Stimulated activated CD8-positive, alpha-beta memory T cell treated with anti-CD3 and anti-CD28 coated beads, Interleukin-7, amount 100 ng/mL, for 48 hours (primary cell): ENCODE data around the gene PSD2.

Experiments
- DNase-seq, 2 donors: peaks; one replicate each; pipeline ENCODE4 v3.0.0-alpha.2; 2020; ENCODE audit warnings: low read depth in 1 of 2; ENCODE audit errors: extremely low read depth in 1 of 2

Gene PSD2

DNA sequence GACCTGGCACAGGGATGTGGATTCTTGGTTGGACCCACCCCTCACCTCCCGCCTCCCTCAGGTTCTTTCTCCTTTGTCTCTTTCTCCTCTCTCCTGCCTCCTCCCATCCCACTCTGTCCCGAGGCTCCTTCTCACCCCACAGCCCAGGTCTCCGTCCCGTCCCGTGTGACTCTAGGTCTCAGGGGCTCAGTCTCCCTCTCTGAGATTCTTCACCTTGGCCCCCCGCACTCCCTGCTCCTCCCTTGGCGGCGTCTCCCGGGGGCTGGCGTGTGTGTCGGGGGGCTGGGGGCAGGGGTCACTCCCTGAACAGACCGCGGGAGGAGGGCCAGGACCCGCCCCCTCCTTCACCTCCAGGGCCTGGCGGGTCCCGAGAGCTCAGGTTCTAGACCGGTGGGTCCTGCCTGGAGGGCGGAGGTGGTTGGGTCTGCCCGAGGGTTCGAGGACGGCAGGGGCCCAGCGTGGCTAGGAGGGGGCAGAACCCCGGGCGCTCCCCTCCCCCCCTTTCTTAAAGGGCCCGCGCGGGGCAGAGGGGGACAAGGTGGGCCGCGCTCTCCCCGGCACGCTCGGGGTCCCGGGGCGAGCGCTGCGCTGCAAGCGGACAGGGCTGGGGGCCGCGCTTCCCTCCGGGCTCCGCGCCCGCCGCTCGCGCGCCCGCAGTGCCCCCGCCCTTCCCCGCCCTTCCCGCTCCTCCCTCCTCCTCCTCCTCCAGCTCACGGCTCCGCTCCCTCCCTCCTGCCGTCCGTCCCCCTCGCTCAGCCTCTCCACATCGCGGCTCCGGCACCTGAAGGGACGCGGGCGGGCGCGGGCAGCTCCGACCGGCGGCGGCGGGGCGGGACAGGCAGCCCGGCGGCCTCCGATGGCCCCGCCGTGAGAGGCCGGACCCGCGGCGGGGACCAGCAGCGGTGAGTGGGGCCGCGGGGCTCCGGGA is at the start of gene PSD2:
PSD2 (plus strand) TSS at position 735 of the 928 bp plus-strand sequence. CDS start 13,633 bp downstream, outside the sequence.
- no peak for DNase-seq

DNA sequence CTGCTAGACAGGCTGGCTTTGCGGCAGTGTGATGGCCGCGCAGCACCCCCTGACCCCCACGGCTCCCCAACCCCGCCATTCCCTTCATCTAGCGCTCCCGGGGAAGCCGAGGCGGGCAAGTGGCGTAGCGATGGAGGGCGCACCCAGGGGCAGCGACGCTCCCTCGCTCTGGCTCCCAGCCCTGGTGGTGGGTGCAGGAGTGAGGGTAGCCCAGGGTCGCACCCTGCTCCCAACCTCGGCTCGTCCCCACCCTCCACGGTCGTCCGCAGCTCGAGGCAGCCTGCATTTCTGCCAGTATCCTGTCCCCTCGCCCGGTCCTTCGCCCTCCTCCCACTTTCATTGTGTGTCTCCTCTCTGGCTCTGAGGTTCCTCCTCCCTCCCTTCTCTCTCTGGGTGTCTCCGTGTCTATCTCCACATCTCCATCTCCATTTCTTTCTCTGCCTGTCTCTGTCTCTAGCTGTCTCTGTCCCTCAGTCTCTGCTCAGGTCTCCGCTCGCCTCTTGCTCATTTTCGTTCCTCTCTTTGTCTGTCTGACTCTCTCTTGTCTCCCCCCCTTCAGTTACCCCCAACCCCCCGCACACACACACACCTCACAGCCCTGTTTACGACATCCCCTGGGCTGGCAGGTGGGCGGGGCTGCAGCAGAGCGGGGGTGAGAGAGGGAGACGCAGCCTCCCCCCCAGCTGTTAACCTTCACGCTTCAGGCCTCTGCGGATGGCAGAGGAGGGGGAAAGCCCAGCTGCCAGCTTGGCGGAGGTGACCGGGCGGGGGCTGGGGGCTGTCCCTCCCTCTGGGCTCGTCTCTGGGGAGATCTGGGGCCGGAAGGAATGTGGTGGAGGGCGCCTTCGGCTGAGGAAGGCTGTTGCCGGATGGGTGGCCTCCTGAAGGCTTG is 48.7 kb upstream of the PSD2 start:
- peak; percentile 62 to 69 for DNase-seq

DNA sequence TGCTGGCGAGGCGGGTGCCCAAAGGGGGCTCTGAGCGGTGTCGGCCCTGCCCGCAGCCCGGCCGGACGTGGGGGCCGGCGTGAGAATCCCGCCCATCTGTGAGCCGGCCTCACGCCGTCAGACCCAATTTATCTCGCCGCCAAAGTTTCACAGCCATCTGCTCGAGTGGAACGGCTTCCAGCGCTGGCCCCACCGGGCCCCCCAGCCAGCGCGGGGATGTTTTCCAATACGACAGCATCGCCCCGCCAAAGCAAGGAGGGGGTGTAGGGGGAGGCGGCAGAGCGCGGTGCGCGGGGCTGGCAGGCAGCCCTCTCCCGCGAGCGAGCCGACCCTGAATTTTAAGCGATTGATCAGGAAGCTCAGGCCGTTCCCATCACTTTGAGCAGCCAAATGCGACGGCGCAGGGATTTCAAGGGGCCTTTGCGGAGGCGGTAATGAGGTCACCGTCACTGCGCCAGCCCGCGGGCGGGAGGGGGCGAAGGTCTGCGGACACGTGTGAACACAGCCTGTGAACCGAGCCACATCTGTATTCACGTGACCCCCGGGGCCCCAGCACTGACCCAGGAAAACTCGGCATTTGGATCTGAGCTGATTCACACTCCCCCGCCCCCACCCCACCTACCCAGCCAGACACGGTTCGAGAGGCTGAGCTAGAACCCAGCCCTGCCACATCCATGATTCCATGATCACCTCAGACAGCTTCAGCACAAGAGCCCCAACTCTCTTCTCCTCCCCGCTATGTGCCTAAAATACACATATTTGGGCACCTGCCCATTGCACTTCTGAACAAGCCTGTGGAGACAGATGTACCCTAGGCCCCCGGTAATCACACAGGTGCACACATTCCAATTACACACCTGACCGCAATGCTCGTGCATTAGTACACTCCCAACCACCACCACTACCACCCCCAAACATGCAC is 47.8 kb upstream of the PSD2 start:
- DNase-seq = peak; percentile 48

DNA sequence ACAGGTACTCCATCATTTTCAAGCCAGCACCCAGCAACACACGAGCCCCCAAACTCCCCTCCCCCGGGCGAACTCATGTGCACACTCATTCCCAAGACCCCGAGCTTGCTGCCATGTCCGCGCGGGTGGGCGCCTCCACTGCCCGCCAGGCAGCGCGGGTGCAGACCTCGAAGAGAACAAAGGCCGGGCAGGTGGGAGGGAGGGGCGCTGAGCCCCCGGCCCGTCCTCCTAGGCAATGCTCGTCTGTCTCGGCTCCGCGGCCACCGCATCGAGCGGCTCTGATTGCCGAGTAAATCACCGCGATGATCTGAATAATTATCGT is 47.1 kb upstream of the PSD2 start:
- DNase-seq = no peak

DNA sequence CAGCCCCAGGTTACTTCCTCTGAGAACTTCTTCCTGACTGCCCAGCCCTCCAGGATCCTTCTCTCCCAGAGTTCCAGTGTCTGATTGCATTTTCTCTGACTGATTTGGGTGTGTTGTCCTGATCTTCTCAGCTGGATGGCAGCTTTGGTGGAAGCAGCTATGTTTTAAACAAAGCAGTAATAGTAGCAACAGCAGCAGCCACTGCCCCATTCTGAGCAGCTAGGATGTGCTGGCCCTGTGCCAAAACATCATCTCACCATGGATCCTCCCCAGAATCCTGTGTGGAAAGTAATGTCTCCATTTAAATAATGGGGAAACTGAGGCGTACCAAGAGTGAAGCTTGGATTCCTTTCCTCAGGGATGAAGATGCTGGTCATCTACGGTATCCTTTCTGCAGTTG is 46.4 kb upstream of the PSD2 start:
- no peak for DNase-seq

DNA sequence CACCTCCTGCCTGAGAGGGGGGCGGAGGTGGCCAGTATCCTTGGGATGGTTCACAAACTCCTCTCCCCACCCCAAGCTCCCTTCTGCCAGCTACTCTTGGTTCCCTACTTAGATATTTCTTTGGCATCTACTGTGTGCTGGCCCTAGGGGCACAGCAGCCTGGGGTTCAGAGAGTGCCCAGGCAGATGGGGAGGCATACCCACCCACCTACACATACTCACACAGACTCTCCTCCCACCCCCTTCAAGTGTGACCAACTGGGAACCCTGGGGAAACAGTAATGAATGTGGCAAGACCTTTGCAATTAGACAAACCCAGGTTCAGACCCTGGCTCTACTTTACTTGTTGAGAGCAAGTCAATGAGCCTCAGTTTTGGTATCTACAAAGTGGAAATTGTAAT is 44.4 kb upstream of the PSD2 start:
- no peak for DNase-seq

DNA sequence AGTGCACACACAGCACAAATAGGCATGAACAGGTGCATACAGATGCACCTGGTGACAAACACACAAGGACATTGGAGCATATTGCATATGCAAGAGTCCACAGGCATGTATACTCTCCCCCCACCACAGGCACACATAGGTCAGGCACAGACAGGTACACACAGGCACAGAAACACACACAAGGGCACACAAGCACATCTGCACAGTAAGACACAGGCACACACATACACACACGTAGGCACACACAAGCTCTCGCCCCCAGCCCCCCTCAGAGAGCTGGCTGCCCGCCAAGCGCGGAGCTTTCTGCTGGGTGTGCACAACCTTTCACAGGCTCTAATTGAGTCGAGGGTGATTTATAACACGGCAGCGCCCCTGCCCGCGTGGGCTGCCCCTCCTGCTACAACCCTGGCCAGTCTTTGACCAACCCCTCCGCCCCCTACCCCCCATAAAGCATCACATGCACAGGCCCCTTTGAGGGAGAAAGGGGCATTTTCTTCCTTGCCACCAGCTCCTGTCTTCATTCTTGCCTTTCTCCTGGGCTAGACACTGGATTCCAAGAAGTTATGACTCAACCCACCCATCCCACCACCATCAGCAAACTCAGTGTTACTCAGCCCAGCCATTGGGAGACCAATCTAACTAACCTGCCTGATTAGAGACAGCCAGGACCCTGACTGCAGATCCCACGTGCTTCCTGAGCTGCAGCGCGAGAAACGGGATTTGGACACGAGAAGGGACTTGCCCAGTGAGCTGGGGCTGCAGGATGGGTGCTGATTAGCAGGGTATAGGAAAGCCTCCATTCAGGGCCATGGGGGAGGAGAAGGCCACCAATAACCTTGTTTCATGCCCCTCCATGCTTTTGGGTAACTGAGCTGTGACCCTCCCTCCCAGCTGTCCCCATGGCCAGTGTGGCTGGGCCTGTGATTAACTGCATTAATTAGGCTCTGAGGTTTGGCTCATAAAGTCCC is 42.8 kb upstream of the PSD2 start:
- DNase-seq = no peak

DNA sequence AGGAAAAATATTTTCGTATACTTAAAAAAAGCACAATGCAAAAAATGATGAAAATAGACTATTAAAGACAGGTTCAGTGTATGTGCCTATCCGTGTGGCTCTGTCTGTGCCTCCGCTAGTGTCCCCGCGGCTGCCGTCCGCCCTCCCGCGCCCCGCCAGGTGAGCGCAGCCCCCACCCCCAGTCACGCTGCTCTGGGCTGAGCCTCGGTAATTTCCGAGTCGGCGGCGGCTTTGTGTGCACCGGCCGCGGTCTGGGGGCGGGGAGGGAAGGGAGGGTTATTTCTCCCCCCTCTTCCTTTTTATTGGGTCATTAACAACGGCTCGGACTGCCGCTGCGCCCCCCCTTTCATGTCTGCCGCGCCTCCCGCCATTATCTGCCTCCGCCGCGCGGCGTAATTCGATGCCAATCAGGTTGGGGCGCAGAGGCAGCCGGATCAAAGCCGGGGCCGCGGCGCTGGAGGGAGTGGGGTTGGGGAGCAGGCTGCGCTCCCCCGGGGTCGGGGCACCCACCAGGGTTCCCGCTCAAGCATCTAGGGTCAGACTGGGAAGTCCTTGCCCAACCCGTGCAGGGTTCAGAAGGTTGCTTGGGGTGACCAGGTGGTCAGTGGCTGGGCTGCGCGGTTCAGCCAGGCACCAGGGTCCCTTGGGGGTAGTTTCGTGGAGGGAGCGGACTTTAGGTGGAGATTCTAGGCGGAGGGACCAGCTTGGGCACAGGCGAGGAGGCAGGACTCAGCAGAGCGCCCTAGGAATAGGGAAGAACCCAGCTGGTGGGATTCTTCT is 39.5 kb upstream of the PSD2 start:
- no peak for DNase-seq

DNA sequence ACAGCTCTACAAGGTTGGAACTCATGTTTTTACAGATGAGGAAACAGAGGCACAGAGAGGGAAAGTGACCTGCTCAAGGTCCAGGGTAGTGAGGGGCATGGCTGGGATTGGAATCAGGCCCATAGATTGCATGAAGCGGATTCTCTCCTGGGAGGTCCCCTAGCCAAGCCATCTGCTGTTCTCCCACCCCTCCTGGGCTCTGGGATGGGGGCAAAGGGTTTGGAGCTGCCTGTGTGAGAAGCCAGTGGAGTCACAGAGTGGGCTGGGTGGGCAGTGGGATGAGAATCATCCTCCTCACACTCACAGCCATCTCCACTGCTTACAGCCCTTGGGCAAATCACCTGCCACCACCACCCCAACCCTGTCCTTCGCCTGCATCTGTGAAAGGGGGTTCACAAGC is 38.6 kb upstream of the PSD2 start:
- no peak for DNase-seq

DNA sequence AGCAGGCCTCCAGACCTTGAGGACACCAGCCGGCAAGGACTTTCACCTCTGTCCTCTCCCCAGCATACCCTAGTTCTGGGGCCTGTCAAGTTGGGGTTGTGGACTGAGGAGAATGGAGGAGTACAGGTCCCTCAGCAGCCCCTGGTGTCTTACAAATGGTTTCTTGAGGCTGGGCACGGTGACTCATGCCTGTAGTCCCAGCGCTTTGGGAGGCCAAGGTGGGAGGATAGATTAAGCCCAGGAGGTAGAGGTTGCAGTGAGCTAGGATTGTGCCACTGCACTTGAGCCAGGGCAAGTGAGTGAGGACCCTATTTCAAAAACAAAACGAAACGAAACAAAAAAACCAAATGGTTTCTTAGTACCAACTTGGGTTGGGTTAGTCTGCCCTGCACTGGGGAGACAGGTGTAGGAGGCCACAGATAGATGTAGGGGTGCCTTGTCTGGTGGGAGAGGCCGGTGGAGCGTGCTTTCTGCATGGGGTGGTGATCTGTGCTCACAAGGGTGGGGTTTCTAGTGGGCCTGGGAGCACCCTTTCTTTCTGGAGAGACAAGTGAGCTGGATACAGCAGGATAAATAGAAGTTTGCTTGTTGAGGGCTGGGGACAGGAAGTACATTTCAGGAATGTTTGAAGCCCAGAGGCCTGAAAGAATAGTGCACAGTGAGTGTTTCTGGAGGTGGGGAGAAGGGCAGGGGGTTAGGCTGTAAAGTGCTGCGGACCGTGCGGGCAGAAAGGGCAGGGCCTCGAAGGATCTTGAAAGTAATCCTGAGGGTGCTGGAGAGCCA is 37.7 kb upstream of the PSD2 start:
- DNase-seq = no peak

DNA sequence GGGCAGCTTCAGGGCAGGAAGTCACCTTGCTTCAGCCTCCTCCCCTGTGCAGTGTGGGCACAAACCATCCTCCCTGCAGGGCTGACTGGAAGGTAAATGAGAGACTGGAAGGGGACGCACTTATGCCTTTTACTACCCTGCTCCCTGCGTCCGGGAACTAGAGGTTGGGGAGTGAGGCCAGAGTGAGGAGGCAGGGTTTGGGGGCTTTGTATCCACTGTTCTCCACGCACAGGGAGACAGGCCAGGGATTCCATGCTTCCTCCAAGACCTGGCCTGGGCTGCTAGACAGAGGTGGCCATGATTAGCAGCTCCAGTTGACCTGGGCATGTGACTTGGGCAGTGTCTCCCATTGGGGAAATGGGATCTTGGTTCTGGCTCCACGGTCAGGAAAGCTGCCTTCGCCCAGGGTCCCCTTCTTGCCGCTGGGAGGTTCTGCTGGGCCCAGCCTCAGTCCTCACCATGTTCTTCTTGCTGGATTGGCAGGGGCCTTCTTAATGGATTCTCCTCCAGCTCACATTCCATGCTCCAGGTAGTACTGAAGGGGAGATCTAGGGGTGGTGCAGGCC is 37.0 kb upstream of the PSD2 start:
- DNase-seq = no peak

DNA sequence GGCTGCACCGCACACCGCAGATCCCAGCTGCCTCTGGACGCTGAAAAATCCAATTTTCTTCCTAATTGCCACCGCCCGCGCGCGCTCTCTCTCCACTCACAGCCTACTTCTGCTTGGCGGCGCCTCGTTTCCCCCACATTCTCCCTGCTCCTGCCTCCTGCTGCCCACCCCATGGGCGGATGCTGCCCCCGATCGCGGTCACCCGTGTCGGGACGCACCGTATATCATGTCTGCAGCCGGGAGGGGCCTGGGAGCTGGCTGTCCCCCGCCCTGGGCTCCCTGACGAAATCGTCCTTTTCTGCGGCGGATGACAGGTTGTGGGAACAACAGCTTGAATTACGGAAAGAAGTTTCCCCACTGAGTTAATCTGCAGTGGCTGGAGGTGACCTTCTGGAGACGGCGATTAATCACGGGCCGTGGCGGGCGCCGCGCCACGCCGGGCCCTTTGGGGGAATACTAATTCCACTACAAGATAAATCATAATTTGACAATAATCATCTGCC is 36.3 kb upstream of the PSD2 start:
- DNase-seq = no peak

DNA sequence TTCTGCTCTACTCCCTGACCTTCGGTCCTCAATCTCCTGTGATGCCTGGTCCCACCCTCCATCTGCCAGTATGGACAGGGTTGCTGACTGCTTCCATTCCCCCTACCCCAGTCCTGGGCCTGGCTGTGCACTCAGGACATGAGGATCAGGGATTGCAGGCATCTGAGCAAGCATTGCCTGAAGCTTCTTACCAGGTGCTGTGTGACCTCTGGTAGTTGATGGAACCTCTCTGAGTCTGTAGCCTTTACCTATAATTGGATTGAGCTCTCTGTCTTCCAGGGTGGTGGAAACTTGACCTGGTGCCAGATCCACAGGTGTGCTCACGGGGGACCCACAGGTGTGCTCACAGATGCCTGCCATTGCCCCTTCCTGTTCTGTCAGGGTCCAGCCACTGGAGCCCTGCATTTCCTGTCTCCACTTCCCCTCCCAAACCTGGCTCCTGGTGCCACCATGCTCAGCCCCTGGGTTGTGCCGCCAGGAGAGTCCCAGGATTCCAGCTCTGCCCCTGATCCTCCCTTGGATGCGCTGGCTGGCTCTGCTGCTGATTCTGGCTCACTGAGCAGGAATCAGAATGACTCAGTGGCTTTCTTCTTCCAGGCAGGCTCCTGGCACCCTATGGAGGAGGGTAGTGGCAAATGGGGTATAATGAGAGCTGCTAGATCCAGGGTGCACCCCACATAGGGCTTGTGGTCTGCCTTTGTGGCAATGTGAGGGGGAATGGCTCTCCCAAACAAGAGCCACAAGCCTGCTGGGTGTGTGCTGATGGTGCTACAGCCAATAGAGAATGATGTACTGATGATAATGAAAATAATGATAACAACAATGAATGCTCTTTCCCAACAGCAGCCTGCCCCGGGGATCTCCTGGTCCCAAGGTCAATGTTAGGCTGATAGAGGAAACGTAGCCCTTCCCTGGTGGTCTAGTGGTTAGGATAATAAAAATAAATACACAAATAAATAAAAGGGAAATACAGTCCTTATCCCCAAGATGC is 35.2 kb upstream of the PSD2 start:
- DNase-seq = no peak

DNA sequence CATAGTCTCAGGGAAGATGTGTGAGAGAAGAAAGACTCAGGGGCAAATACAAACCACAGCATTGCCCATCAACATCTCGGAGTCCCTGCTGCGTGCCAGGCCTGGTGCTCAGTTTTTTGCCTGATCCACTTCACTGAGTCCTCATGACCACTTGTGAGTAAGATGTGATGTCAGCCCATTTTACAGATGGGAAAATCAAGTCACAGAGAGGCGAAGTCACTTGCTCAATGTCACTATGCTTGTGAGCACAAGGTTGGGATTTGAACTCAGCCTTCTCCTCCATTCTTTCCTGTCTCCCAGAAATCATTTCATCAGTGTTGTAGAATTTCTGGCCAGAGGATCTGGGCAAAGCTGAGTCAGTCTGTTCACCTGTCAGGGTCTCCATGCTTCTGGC is 34.6 kb upstream of the PSD2 start:
- no peak for DNase-seq

DNA sequence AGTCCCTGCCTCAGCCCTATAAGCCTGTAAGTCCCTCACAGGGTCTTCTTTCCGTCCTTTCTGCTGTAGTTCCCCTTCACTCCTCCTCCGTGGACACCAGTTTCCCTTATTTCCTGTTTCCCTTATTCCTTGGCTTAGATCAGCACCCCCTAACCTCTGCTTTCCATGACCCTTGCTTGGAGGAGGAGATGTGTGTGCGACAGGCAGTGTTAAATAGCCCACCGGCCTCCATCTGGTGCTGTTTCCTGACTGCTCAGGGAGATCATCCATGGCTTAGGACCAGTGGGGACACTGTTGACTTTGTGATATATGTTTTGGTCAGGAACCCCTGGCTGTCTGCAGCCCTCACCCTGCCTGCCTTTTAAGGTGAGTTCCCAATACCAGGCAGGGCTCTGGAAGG is 34.1 kb upstream of the PSD2 start:
- DNase-seq = no peak

DNA sequence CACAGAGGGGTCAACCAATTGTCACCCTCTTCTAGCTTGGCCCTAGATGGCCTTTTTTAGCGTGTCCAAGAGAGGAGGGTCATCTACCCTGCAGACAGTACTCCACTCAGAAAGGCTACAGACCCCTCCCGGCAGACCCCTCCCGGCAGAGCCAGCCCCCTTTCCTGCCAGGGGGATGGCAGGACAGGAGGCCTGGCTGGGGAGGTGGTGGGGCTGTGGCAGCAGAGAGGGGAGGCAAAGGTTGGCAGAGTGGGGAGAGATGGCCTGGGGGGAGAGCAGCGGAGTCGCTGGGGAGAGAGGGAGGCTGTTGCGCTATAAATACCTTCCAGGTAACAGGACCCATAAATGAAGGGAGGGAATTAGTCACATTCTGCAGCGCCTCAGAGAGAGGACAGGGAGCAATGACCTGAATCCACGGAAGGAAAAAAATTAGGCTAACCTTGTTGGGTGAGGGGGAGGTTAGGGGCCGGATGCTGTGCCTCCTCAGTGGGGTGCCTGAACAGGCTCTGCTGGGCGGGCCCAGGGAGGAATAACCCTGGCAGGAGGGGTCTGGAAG is 32.9 kb upstream of the PSD2 start:
- no peak for DNase-seq
